ENCODE results near the gene ARL15.

Gene ARL15

DNA sequence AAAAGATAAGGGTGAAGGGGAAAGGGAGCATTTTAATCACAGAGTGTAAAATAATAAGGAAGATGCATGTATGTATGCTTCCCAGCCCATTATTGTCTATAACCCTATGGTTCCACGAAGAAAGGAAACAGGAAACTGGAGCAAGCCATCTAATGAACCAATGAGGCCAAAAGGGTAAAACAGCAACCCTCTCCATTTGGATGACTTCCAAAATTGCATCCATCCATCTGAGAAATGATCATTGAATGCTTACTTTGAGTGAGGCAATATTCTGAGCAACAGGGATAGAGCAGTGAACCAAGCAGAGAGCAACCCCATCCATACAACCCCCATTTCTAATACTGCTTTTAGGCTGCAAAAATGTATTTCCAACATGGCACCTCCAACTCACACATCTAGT is 46.9 kb downstream of the ARL15 start:
- no peak overlapping the region for H2AFZ ChIP-seq (ENCODE audit: low read depth, low read length)
- no peaks in the 10 kb centered on the region for H4K20me1 ChIP-seq (ENCODE audit: insufficient read depth, low read length)
- H3K36me3 ChIP-seq (replicated peaks; ENCODE audit: low read depth, low read length): no peaks in the 10 kb centered on the region
- H3K79me2 ChIP-seq (ENCODE audit: low read length): no peaks in the 10 kb centered on the region
- no peak overlapping the region for H3K9ac ChIP-seq (ENCODE audit: low read length)
- TF ChIP-seq EZH2phosphoT487 (IDR thresholded peaks at IDR 0.05; ENCODE audit: low read depth): no peak
- TF ChIP-seq, protein P1, sequence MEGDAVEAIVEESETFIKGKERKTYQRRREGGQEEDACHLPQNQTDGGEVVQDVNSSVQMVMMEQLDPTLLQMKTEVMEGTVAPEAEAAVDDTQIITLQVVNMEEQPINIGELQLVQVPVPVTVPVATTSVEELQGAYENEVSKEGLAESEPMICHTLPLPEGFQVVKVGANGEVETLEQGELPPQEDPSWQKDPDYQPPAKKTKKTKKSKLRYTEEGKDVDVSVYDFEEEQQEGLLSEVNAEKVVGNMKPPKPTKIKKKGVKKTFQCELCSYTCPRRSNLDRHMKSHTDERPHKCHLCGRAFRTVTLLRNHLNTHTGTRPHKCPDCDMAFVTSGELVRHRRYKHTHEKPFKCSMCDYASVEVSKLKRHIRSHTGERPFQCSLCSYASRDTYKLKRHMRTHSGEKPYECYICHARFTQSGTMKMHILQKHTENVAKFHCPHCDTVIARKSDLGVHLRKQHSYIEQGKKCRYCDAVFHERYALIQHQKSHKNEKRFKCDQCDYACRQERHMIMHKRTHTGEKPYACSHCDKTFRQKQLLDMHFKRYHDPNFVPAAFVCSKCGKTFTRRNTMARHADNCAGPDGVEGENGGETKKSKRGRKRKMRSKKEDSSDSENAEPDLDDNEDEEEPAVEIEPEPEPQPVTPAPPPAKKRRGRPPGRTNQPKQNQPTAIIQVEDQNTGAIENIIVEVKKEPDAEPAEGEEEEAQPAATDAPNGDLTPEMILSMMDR (IDR thresholded peaks at IDR 0.05; ENCODE audit: low read depth, low read length): no peak
- no peaks in the 10 kb centered on the region for H3K9me3 ChIP-seq (ENCODE audit: insufficient read depth, low read length)
- H3K27ac ChIP-seq (ENCODE audit: low read length): no peak overlapping the region
- H3K4me2 ChIP-seq (ENCODE audit: low read length): no peak overlapping the region
- no peaks in the 10 kb centered on the region for H3K27me3 ChIP-seq (ENCODE audit: low read depth, low read length)
- no peaks in the 10 kb centered on the region for H3K4me1 ChIP-seq (ENCODE audit: low read length)
- H3K4me3 ChIP-seq (ENCODE audit: low read length): no peak overlapping the region

DNA sequence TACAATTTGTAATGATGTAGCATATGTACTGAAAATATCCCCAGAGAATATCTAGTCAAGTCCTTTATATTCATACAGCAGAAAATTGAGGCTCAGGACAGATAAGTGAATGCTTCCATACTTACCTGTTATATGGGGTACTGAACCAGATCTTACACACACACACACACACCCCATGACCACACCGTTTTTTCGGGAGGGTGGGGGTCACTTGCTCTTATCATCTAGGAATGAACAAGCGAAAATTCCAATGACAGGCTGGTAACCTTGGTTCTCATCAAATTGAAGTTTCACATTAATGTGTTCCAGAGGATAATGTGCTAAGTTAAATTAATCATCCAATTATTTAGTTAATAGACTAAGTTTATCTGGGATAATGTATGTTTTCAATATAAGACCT is 48.8 kb downstream of the ARL15 start:
- Histone ChIP-seq H3K4me1 (ENCODE audit: low read length) (no peaks in the 10 kb centered on the region), H4K20me1 (ENCODE audit: insufficient read depth, low read length) (no peaks in the 10 kb centered on the region), H3K27ac (ENCODE audit: low read length) (no peak overlapping the region), H3K27me3 (ENCODE audit: low read depth, low read length) (no peaks in the 10 kb centered on the region), H3K9ac (ENCODE audit: low read length) (no peak overlapping the region), H3K4me2 (ENCODE audit: low read length) (no peak overlapping the region), H3K4me3 (ENCODE audit: low read length) (no peak overlapping the region), H3K9me3 (ENCODE audit: insufficient read depth, low read length) (no peaks in the 10 kb centered on the region), H3K79me2 (ENCODE audit: low read length) (no peaks in the 10 kb centered on the region), H2AFZ (ENCODE audit: low read depth, low read length) (no peak overlapping the region), H3K36me3 (replicated peaks; ENCODE audit: low read depth, low read length) (no peaks in the 10 kb centered on the region)
- TF ChIP-seq, protein P1 (IDR thresholded peaks at IDR 0.05; ENCODE audit: low read depth, low read length): no peak
- TF ChIP-seq EZH2phosphoT487 (IDR thresholded peaks at IDR 0.05; ENCODE audit: low read depth): no peak

DNA sequence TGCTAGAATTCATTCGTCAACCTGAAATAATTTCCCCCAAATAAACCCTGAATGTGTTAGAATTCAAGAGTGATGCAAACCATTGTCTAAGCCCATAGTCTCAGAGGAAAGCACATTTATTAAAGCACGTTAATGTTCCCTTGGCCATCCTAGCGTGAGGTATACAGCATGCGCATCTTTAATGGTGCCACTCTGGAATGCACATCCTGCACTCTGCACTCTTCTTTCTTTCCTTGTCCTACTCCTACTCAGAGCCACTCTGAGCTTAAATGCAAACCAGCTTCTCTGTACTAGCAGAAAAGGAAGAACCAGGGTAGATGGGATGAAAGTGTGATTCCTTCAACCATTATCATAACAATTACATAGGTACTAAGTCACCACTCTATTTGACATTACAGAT is 50.4 kb downstream of the ARL15 start:
- Histone ChIP-seq H3K9ac (ENCODE audit: low read length) (no peak overlapping the region), H3K27me3 (ENCODE audit: low read depth, low read length) (no peaks in the 10 kb centered on the region), H3K4me2 (ENCODE audit: low read length) (no peak overlapping the region), H3K36me3 (replicated peaks; ENCODE audit: low read depth, low read length) (no peaks in the 10 kb centered on the region), H3K9me3 (ENCODE audit: insufficient read depth, low read length) (no peaks in the 10 kb centered on the region), H4K20me1 (ENCODE audit: insufficient read depth, low read length) (no peaks in the 10 kb centered on the region), H2AFZ (ENCODE audit: low read depth, low read length) (no peak overlapping the region), H3K27ac (ENCODE audit: low read length) (no peak overlapping the region), H3K79me2 (ENCODE audit: low read length) (no peaks in the 10 kb centered on the region), H3K4me3 (ENCODE audit: low read length) (no peak overlapping the region), H3K4me1 (ENCODE audit: low read length) (no peaks in the 10 kb centered on the region)
- TF ChIP-seq, protein P1 (IDR thresholded peaks at IDR 0.05; ENCODE audit: low read depth, low read length): no peak
- TF ChIP-seq EZH2phosphoT487 (IDR thresholded peaks at IDR 0.05; ENCODE audit: low read depth): no peak

DNA sequence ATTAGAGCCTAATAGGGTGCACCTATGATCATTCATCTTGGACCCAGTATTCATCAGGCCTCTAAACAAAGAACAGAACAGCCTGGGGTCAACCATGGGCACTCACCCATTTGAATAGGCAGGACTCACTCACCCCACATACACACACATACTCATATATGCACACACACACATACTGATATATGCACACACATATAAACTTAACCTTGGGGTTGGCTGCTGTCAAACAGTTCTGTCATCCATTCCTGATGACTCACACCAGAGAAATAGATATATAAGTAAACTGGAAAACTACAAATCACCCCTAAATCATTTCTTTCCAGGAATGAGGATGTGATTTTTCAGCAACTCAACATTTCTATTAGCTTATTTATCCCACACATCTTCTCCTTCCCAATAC is 51.3 kb downstream of the ARL15 start:
- Histone ChIP-seq H3K79me2 (ENCODE audit: low read length) (no peaks in the 10 kb centered on the region), H3K4me1 (ENCODE audit: low read length) (no peaks in the 10 kb centered on the region), H4K20me1 (ENCODE audit: insufficient read depth, low read length) (no peaks in the 10 kb centered on the region), H3K9ac (ENCODE audit: low read length) (no peak overlapping the region), H3K9me3 (ENCODE audit: insufficient read depth, low read length) (no peaks in the 10 kb centered on the region), H3K27ac (ENCODE audit: low read length) (no peak overlapping the region), H3K4me3 (ENCODE audit: low read length) (no peak overlapping the region), H3K27me3 (ENCODE audit: low read depth, low read length) (no peaks in the 10 kb centered on the region), H2AFZ (ENCODE audit: low read depth, low read length) (no peak overlapping the region), H3K4me2 (ENCODE audit: low read length) (no peak overlapping the region), H3K36me3 (replicated peaks; ENCODE audit: low read depth, low read length) (no peaks in the 10 kb centered on the region)
- TF ChIP-seq EZH2phosphoT487 (IDR thresholded peaks at IDR 0.05; ENCODE audit: low read depth): no peak
- TF ChIP-seq, protein P1 (IDR thresholded peaks at IDR 0.05; ENCODE audit: low read depth, low read length): no peak

All from OCI-LY3 (cell line).